HL-60 (cell line): ENCODE results near the gene PRR7.
"Not testable (repeated sequence)": the region's sequence is repeated elsewhere in the genome, so short reads cannot be mapped to it uniquely, and the experiment has no call there.

Source experiments
- DNase-seq, 2 experiments: peaks; one replicate each; pipeline ENCODE4 v3.0.0-alpha.2; 2010 to 2020; ENCODE audit warnings: low read depth in 1 of 2, low spot score in 1 of 2
- H3K27ac ChIP-seq: fragments of 250-450 bp; sonication (Bioruptor Pico); replicated peaks from 2 replicates; pipeline ENCODE4 v1.5.1; 2020; ENCODE audit warnings: mild to moderate bottlenecking, moderate library complexity
- H3K27me3 ChIP-seq: fragments of 250-450 bp; sonication (Bioruptor Pico); 2 replicates; pipeline ENCODE4 v1.5.1; 2021; ENCODE audit warnings: mild to moderate bottlenecking, moderate library complexity; ENCODE audit not compliant: insufficient read depth, poor library complexity, severe bottlenecking
- H3K4me3 ChIP-seq: replicated peaks from 2 replicates; pipeline ENCODE4 v1.5.1; 2011; ENCODE audit warnings: mild to moderate bottlenecking, control low read depth, low read length; ENCODE audit not compliant: insufficient read depth
- CTCF ChIP-seq: IDR thresholded peaks from one replicate; pipeline ENCODE4 v1.5.1; 2011; ENCODE audit warnings: low read length, control low read depth, inconsistent platforms; ENCODE audit not compliant: insufficient read depth
- GABPA ChIP-seq: IDR thresholded peaks from 2 replicates; pipeline ENCODE4 v1.6.1; 2012; ENCODE audit warnings: low read depth
- POLR2AphosphoS5 ChIP-seq: IDR thresholded peaks from 2 replicates; pipeline ENCODE4 v1.6.1; 2012; ENCODE audit warnings: low read depth
- SPI1 ChIP-seq: IDR thresholded peaks from 2 replicates; pipeline ENCODE4 v1.6.1; 2012; ENCODE audit warnings: low read depth, mild to moderate bottlenecking, borderline replicate concordance
- TF ChIP-seq, protein P1 (sequence below): IDR thresholded peaks from 2 replicates; pipeline ENCODE4 v1.6.1; 2012; ENCODE audit warnings: low read depth; ENCODE audit not compliant: insufficient replicate concordance

The PRR7 gene

GRCh38 chr5:177417081-177417480, 29.5 kb upstream of the PRR7 start:
- TF ChIP-seq SPI1 = peak; percentile 71; the same call in 1 of the 2 replicates
- peak overlapping the region; percentile 78 for H3K27ac ChIP-seq

DNA sequence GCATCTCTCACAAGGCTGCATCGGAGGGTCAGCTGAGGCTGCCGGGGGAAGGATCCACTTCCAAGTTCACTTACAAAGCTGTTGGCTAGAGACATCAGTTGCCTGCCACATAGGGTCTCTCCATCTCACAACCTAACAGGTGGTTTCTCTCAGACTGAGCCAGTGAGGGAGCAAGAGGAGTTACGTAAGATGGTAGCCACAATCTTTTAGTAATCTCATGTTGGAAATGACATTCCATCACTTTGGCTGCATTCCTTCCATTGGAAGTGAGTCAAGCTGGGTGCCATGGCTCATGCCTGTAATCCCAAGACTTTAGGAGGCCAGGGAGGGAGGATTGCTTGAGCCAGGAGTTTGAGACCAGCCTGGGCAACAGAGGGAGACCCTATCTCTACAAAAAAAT, 27.6 kb upstream of the PRR7 start:
- Histone ChIP-seq H3K27me3 (no peaks in the 10 kb centered on the region), H3K4me3 (no peak overlapping the region), H3K27ac (no peak overlapping the region)
- no peak for TF ChIP-seq SPI1
- TF ChIP-seq CTCF = no peak
- DNase-seq = peak in 1 of 2 experiments; percentile 52

More at GRCh38 chr5:177417081-177417480, 29.5 kb upstream of the PRR7 start:
- not testable (repeated sequence) for H3K4me3 ChIP-seq, DNase-seq, H3K27me3 ChIP-seq

- not testable (repeated sequence) for H3K4me3 ChIP-seq, DNase-seq, H3K27me3 ChIP-seq, H3K27ac ChIP-seq
Measured at GRCh38 chr5:177420472-177420871, 26.1 kb upstream of the PRR7 start.

- no peak overlapping the region for H3K27ac ChIP-seq
- DNase-seq = no peak
- TF ChIP-seq, protein P1, sequence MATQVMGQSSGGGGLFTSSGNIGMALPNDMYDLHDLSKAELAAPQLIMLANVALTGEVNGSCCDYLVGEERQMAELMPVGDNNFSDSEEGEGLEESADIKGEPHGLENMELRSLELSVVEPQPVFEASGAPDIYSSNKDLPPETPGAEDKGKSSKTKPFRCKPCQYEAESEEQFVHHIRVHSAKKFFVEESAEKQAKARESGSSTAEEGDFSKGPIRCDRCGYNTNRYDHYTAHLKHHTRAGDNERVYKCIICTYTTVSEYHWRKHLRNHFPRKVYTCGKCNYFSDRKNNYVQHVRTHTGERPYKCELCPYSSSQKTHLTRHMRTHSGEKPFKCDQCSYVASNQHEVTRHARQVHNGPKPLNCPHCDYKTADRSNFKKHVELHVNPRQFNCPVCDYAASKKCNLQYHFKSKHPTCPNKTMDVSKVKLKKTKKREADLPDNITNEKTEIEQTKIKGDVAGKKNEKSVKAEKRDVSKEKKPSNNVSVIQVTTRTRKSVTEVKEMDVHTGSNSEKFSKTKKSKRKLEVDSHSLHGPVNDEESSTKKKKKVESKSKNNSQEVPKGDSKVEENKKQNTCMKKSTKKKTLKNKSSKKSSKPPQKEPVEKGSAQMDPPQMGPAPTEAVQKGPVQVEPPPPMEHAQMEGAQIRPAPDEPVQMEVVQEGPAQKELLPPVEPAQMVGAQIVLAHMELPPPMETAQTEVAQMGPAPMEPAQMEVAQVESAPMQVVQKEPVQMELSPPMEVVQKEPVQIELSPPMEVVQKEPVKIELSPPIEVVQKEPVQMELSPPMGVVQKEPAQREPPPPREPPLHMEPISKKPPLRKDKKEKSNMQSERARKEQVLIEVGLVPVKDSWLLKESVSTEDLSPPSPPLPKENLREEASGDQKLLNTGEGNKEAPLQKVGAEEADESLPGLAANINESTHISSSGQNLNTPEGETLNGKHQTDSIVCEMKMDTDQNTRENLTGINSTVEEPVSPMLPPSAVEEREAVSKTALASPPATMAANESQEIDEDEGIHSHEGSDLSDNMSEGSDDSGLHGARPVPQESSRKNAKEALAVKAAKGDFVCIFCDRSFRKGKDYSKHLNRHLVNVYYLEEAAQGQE = no peak
- H3K4me3 ChIP-seq = no peak overlapping the region
- H3K27me3 ChIP-seq = no peaks in the 10 kb centered on the region
Measured at GRCh38 chr5:177421062-177421798, 25.4 kb upstream of the PRR7 start.

GRCh38 chr5:177423671-177424070, 22.9 kb upstream of the PRR7 start:
- TF ChIP-seq POLR2AphosphoS5 (no peak), CTCF (no peak), SPI1 (no peak), GABPA (no peak)
- TF ChIP-seq, protein P1 = no peak
- no peak overlapping the region for H3K27ac ChIP-seq
- no peak overlapping the region for H3K4me3 ChIP-seq
- no peak for DNase-seq
- no peaks in the 10 kb centered on the region for H3K27me3 ChIP-seq
